Medulla oblongata (tissue), 1 donor: ENCODE measurements around the gene EMC9.
"Not testable (repeated sequence)": the region's sequence is repeated elsewhere in the genome, so short reads cannot be mapped to it uniquely, and the experiment has no call there.

Experiments
- DNase-seq: peaks from one replicate; pipeline ENCODE4 v3.0.0-alpha.2; 2015; ENCODE audit errors: extremely low spot score

EMC9 gene

GRCh38 chr14:24108336-24108874 lies 33.0 kb downstream of the EMC9 start:
- DNase-seq, result no peak

GRCh38 chr14:24106672-24107271 lies 34.6 kb downstream of the EMC9 start:
- DNase-seq, result no peak

GRCh38 chr14:24105609-24106239 lies 35.7 kb downstream of the EMC9 start:
- DNase-seq, result not testable (repeated sequence)

- DNase-seq, result no peak
Measured at GRCh38 chr14:24103451-24103850, 37.9 kb downstream of the EMC9 start.

- no peak for DNase-seq
Measured at GRCh38 chr14:24102357-24103048, 38.9 kb downstream of the EMC9 start.

GRCh38 chr14:24100982-24101494 lies 40.4 kb downstream of the EMC9 start:
- DNase-seq, result no peak

- DNase-seq, result no peak
Measured at GRCh38 chr14:24100197-24100981, 41.0 kb downstream of the EMC9 start.

- DNase-seq, result peak; percentile 41
Measured at GRCh38 chr14:24098927-24099813, 42.2 kb downstream of the EMC9 start.

GRCh38 chr14:24098229-24098926 lies 43.0 kb downstream of the EMC9 start:
- no peak for DNase-seq

- no peak for DNase-seq
Measured at GRCh38 chr14:24096545-24097181, 44.7 kb downstream of the EMC9 start.

GRCh38 chr14:24095271-24096068 lies 45.9 kb downstream of the EMC9 start:
- peak; percentile 54 for DNase-seq

- DNase-seq, result no peak
Measured at GRCh38 chr14:24094841-24095270, 46.5 kb downstream of the EMC9 start.

- DNase-seq, result peak; percentile 77
Measured at GRCh38 chr14:24093901-24094840, 47.2 kb downstream of the EMC9 start, which contains the start of gene PCK2. Gene PCK2 (plus strand): TSS chr14:24094311. CDS start chr14:24094406, 95 bp downstream.

GRCh38 chr14:24093207-24093900 lies 48.0 kb downstream of the EMC9 start:
- no peak for DNase-seq

GRCh38 chr14:24092505-24093206 lies 48.7 kb downstream of the EMC9 start:
- DNase-seq, result no peak

GRCh38 chr14:24092110-24092504 lies 49.3 kb downstream of the EMC9 start:
- no peak for DNase-seq
